BJ (cell line): Measurements from ENCODE around the gene MAPK10. TPM values are rescaled to one million over a fixed set of nuclear protein-coding genes. Genes with fewer than 3 reads are reported as not detected.
"Not testable (repeated sequence)": the region's sequence is repeated elsewhere in the genome, so short reads cannot be mapped to it uniquely, and the experiment has no call there.

Experiments used
- CTCF ChIA-PET: fragments of 350-600 bp; formaldehyde crosslinking; extraction: SDS; loops from one replicate; lab custom pipeline; 2021; ENCODE audit warnings: antibody characterized with exemption, inconsistent platforms; lab: Yijun Ruan, JAX
- POLR2A ChIA-PET: fragments of 300-600 bp; sonication (Branson Sonifier 250); formaldehyde crosslinking; extraction: SDS; loops from one replicate; lab custom pipeline; 2021; ENCODE audit warnings: antibody characterized with exemption; lab: Charles Lee
- DNase-seq: peaks from one replicate; pipeline ENCODE4 v3.0.0-alpha.2; 2011; ENCODE audit warnings: low read depth
- H3K27me3 ChIP-seq: 2 replicates; pipeline ENCODE4 v1.6.0; 2011; ENCODE audit warnings: low read length; ENCODE audit not compliant: control insufficient read depth, insufficient read depth
- H3K36me3 ChIP-seq: 2 replicates; pipeline ENCODE4 v1.5.1; 2011; ENCODE audit warnings: low read length; ENCODE audit not compliant: control insufficient read depth, insufficient read depth
- H3K4me3 ChIP-seq: 2 replicates; pipeline ENCODE4 v1.5.1; 2011; ENCODE audit warnings: low read depth, mild to moderate bottlenecking, control low read depth, low read length
- polyA plus RNA-seq: library from polyadenylated mRNA; depleted of rRNA; stranded (reverse); fragments of >200 nt; gene quantifications from 2 replicates; pipeline ENCODE4 v1.2.3, GENCODE V29; 2011
- TF ChIP-seq, protein P1 (sequence below): IDR thresholded peaks from 2 replicates; pipeline ENCODE4 v1.5.1; 2011; ENCODE audit warnings: low read depth, mild to moderate bottlenecking, control low read depth, inconsistent platforms, low read length, moderate library complexity; ENCODE audit not compliant: insufficient read depth

MAPK10 gene
- polyA plus RNA-seq, 1 experiment, result 0.86 TPM

DNA sequence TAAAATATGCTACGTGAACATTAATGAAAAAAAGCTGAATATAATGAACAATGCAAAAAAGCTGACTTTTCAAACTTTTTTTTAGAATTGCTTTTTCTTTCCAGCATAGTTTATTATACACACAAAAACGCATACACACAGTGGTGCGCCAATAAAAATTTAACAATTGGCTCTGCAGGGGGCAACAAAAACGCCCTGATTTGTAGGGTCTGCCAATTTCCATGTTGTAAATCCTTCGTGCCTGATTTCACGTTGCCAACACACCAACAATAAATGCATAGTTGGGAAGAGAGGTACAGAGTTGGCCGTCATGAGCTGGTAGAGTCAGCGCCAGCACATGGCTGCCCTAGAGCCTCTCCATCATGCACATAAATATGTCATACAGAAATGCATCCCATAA is 333.1 kb downstream of the MAPK10 start:
- no peak for DNase-seq
- Histone ChIP-seq H3K36me3 (no peaks in the 10 kb centered on the region), H3K4me3 (no peak overlapping the region), H3K27me3 (no peaks in the 10 kb centered on the region; the same call in 1 of the 2 replicates)
- ChIA-PET CTCF (interaction anchor here (2.1 kb wide), 1 partner anchor 9 kb away, joined by 5 read pairs; no protein-coding TSS in a partner anchor), POLR2A (no interaction called here)
- TF ChIP-seq, protein P1, sequence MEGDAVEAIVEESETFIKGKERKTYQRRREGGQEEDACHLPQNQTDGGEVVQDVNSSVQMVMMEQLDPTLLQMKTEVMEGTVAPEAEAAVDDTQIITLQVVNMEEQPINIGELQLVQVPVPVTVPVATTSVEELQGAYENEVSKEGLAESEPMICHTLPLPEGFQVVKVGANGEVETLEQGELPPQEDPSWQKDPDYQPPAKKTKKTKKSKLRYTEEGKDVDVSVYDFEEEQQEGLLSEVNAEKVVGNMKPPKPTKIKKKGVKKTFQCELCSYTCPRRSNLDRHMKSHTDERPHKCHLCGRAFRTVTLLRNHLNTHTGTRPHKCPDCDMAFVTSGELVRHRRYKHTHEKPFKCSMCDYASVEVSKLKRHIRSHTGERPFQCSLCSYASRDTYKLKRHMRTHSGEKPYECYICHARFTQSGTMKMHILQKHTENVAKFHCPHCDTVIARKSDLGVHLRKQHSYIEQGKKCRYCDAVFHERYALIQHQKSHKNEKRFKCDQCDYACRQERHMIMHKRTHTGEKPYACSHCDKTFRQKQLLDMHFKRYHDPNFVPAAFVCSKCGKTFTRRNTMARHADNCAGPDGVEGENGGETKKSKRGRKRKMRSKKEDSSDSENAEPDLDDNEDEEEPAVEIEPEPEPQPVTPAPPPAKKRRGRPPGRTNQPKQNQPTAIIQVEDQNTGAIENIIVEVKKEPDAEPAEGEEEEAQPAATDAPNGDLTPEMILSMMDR, result no peak

DNA sequence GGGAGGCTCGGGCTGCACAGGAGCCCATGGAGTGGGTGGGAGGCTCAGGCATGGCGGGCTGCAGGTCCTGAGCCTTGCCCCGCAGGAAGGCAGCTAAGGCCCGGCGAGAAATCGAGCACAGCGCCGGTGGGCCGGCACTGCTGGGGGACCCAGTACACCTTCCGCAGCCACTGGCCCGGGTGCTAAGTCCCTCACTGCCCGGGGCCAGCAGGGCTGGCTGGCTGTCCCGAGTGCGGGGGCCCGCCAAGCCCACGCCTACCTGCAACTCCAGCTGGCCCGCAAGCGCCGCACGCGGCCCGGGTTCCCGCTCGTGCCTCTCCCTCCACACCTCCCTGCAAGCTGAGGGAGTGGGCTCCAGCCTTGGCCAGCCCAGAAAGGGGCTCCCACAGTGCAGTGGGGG is 338.2 kb downstream of the MAPK10 start:
- ChIA-PET CTCF (interaction anchor here (0.6 kb wide), 1 partner anchor 120 kb away, joined by 3 read pairs; no protein-coding TSS in a partner anchor), POLR2A (interaction anchor here (0.6 kb wide), 1 partner anchor 70 kb away, joined by 12 read pairs; no protein-coding TSS in a partner anchor)
- not testable (repeated sequence) for H3K27me3 ChIP-seq, H3K36me3 ChIP-seq, DNase-seq, H3K4me3 ChIP-seq

DNA sequence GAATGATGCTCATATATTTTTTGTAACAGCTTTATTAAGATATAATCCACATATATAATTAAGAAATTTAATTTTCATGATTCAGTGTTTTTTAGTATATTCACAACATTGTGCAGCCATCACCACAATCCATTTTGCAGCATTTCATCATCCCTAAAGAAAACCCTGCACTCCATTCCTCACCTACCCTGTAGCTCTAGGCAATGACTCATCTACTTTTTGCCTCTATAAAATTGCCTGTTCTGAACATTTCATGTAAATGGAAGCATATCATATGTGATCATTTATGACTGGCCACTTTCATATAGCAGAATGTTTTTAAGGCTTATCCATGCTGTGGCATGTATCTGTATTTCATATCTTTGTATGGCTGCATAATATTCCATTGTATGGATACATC is 339.9 kb downstream of the MAPK10 start:
- ChIA-PET CTCF (interaction anchor here (1.7 kb wide), 1 partner anchor 12 kb away, joined by 6 read pairs; no protein-coding TSS in a partner anchor), POLR2A (no interaction called here)
- Histone ChIP-seq H3K27me3 (no peaks in the 10 kb centered on the region), H3K36me3 (no peaks in the 10 kb centered on the region), H3K4me3 (no peak overlapping the region)
- no peak for DNase-seq
- TF ChIP-seq, protein P1, result no peak

DNA sequence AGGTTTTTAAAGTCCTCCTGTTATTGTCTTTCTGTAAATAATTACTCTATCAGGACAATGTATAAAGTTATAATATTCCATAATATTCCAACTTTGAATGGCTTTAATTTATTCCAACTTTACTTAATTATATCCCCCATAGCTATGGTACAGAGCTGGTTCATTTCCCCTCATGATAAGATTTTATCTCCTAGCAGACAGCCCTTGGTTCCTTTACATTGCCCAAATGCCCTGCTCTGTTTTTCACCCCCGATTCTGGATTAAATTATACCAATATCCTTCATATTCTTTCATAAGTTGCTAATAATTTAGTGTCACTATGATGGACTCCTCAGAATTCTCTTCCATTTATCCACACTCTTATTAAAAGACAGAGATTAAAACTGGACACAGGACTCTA is 340.5 kb downstream of the MAPK10 start:
- no peak overlapping the region for H3K4me3 ChIP-seq
- H3K27me3 ChIP-seq, result no peaks in the 10 kb centered on the region
- TF ChIP-seq, protein P1, result no peak
- POLR2A ChIA-PET, result no interaction called here
- CTCF ChIA-PET, result interaction anchor here (0.7 to 1.7 kb wide), 2 partner anchors 13 to 24 kb away, joined by 3 to 6 read pairs; no protein-coding TSS in a partner anchor
- no peaks in the 10 kb centered on the region for H3K36me3 ChIP-seq
- DNase-seq, result no peak

DNA sequence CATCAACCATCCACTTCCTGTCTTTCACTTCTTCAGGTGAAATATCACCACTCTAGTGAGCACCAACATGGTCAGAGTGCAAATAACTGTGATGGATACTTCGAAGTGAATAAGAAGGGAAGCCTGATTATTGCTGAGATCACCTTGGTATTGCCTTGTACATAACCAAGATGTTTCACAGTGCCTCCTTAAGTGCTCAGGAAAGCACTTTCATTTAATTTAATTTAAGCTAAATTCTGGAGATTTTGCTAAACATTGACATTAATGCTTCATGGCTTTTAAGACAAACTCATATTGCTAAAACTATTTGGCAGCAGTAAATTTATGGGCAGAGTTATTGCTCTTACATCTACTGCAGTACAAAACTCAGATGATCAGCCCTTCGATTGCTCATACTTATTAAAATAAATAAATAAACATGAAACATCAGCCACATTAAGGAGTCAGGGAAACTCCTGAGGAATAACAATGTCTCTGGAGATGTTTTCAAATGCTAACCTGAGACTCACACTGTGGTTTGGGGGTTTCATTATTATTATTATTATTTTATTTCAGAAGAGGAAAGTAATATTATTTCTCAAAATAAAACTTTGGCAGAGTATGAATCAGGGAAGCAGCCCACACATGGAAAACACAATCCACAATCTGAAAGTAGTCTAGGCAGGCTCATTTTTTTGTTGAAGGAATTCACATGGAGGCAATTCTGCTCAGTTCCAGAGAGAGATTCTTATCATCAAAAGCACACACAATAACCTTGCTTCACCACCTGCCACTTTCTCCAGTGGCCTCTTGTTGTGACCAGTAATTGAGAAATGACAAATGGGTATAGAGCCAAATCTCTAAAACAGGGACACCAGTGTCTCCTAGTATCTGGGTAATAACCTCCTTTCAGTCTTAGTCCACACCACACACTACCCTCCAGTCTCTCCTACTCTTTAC is 344.2 kb downstream of the MAPK10 start:
- no peak overlapping the region for H3K4me3 ChIP-seq
- H3K36me3 ChIP-seq, result no peaks in the 10 kb centered on the region
- DNase-seq, result no peak
- ChIA-PET CTCF (interaction anchor here (1.3 to 2.3 kb wide), 2 partner anchors 11 to 16 kb away, joined by 3 to 5 read pairs; no protein-coding TSS in a partner anchor), POLR2A (no interaction called here)
- TF ChIP-seq, protein P1, result no peak
- no peaks in the 10 kb centered on the region for H3K27me3 ChIP-seq
